Stimulated activated naive B cell treated with anti-CD40 and anti-IgM and Interleukin-4, amounts not matched to agents 10 μg/mL and 1 μg/mL and 100 μg/mL, for 72 hours (primary cell): ENCODE data around the gene IFTAP.
A peak's percentile ranks its signal among the peaks of the same experiment; 100 is the strongest.

Experiments
- ATAC-seq, 2 donors: fragments of 150-1000 bp; cut with Tn5 transposase; replicated peaks; 2 replicates each; pipeline ENCODE4 v1.10.0; 2021; ENCODE audit warnings: moderate library complexity in 1 of 2
- DNase-seq: peaks from one replicate; pipeline ENCODE4 v3.0.0; 2021
- H3K27ac Mint-ChIP-seq: one replicate; pipeline ENCODE4 v1.8.0; 2022; ENCODE audit warnings: mild to moderate bottlenecking, mixed read lengths
- H3K27me3 Mint-ChIP-seq, 2 donors: one replicate each; pipeline ENCODE4 v1.8.0; 2022; ENCODE audit warnings: mixed read lengths in 2 of 2
- H3K36me3 Mint-ChIP-seq, 2 donors: one replicate each; pipeline ENCODE4 v1.8.0; 2022; ENCODE audit warnings: mixed read lengths in 2 of 2, mild to moderate bottlenecking in 1 of 2
- H3K4me1 Mint-ChIP-seq, 2 donors: one replicate each; pipeline ENCODE4 v1.8.0; 2022; ENCODE audit warnings: mixed read lengths in 2 of 2, mild to moderate bottlenecking in 1 of 2
- H3K4me3 Mint-ChIP-seq, 2 donors: one replicate each; pipeline ENCODE4 v1.8.0; 2022; ENCODE audit warnings: mild to moderate bottlenecking in 2 of 2, mixed read lengths in 2 of 2, moderate library complexity in 1 of 2
- H3K9me3 Mint-ChIP-seq, 2 donors: one replicate each; pipeline ENCODE4 v1.8.0; 2022; ENCODE audit warnings: mixed read lengths in 2 of 2, mild to moderate bottlenecking in 1 of 2

IFTAP gene

GRCh38 chr11:36608491-36609199 is 14.3 kb downstream of the IFTAP start:
- Mint-ChIP-seq H3K36me3 (no peaks in the 10 kb centered on the region), H3K27ac (no peak overlapping the region), H3K4me3 (no peak overlapping the region), H3K4me1 (no peaks in the 10 kb centered on the region), H3K27me3 (peaks cover 29 to 50% of the 10 kb centered on the region in 2 donors), H3K9me3 (no peaks in the 10 kb centered on the region)
- DNase-seq: no peak
- no peak for ATAC-seq

- Mint-ChIP-seq H3K4me3 (no peak overlapping the region), H3K27ac (no peak overlapping the region), H3K27me3 (peaks cover 22 to 43% of the 10 kb centered on the region in 2 donors), H3K9me3 (no peaks in the 10 kb centered on the region), H3K4me1 (no peaks in the 10 kb centered on the region), H3K36me3 (no peaks in the 10 kb centered on the region)
- DNase-seq: no peak
- ATAC-seq: no peak
Measured at GRCh38 chr11:36609383-36609782, 15.1 kb downstream of the IFTAP start.

GRCh38 chr11:36615826-36616225 is 21.5 kb downstream of the IFTAP start:
- DNase-seq: no peak
- Mint-ChIP-seq H3K4me3 (no peak overlapping the region), H3K27ac (no peak overlapping the region), H3K9me3 (no peaks in the 10 kb centered on the region), H3K4me1 (peaks cover 13 to 17% of the 10 kb centered on the region in 2 donors), H3K27me3 (peaks cover 29 to 38% of the 10 kb centered on the region in 2 donors), H3K36me3 (no peaks in the 10 kb centered on the region)
- ATAC-seq: no peak

GRCh38 chr11:36617543-36618362 is 23.5 kb downstream of the IFTAP start:
- Mint-ChIP-seq H3K27ac (no peak overlapping the region), H3K4me1 (peaks cover 13 to 17% of the 10 kb centered on the region in 2 donors), H3K27me3 (peaks cover 28 to 29% of the 10 kb centered on the region in 2 donors), H3K4me3 (no peak overlapping the region), H3K9me3 (no peaks in the 10 kb centered on the region), H3K36me3 (no peaks in the 10 kb centered on the region)
- DNase-seq (no peak), ATAC-seq (no peak)

GRCh38 chr11:36618363-36619047 is 24.2 kb downstream of the IFTAP start:
- DNase-seq (no peak), ATAC-seq (peak in 1 of 2 donors; percentile 14)
- H3K4me3 Mint-ChIP-seq: peak overlapping the region in 1 of 2 donors; percentile 6
- H3K9me3 Mint-ChIP-seq: no peaks in the 10 kb centered on the region
- H3K4me1 Mint-ChIP-seq: peaks cover 13 to 17% of the 10 kb centered on the region in 2 donors
- no peaks in the 10 kb centered on the region for H3K36me3 Mint-ChIP-seq
- peaks cover 28 to 29% of the 10 kb centered on the region in 2 donors for H3K27me3 Mint-ChIP-seq
- H3K27ac Mint-ChIP-seq: no peak overlapping the region

GRCh38 chr11:36619502-36619901 is 25.2 kb downstream of the IFTAP start:
- H3K9me3 Mint-ChIP-seq: no peaks in the 10 kb centered on the region
- DNase-seq (no peak), ATAC-seq (peak; percentile 36 to 65)
- H3K27ac Mint-ChIP-seq: peak overlapping the region; percentile 22
- H3K27me3 Mint-ChIP-seq: peaks cover 28 to 29% of the 10 kb centered on the region in 2 donors
- H3K4me3 Mint-ChIP-seq: peak overlapping the region in 1 of 2 donors; percentile 43
- H3K4me1 Mint-ChIP-seq: peaks cover 13 to 17% of the 10 kb centered on the region in 2 donors
- no peaks in the 10 kb centered on the region for H3K36me3 Mint-ChIP-seq

- ATAC-seq (no peak), DNase-seq (no peak)
- no peaks in the 10 kb centered on the region for H3K36me3 Mint-ChIP-seq
- H3K27ac Mint-ChIP-seq: no peak overlapping the region
- peaks cover 28 to 29% of the 10 kb centered on the region in 2 donors for H3K27me3 Mint-ChIP-seq
- H3K4me1 Mint-ChIP-seq: peaks cover 13 to 17% of the 10 kb centered on the region in 2 donors
- no peak overlapping the region for H3K4me3 Mint-ChIP-seq
- no peaks in the 10 kb centered on the region for H3K9me3 Mint-ChIP-seq
Measured at GRCh38 chr11:36620246-36620645, 25.9 kb downstream of the IFTAP start.

- Mint-ChIP-seq H3K4me1 (peaks cover 13 to 17% of the 10 kb centered on the region in 2 donors), H3K27ac (no peak overlapping the region), H3K27me3 (peaks cover 29 to 44% of the 10 kb centered on the region in 2 donors), H3K36me3 (no peaks in the 10 kb centered on the region), H3K4me3 (no peak overlapping the region), H3K9me3 (no peaks in the 10 kb centered on the region)
- DNase-seq: no peak
- peak; percentile 47 to 57 for ATAC-seq
Measured at GRCh38 chr11:36622431-36623136, 28.3 kb downstream of the IFTAP start.

GRCh38 chr11:36623494-36623893 is 29.2 kb downstream of the IFTAP start:
- no peak overlapping the region for H3K27ac Mint-ChIP-seq
- no peaks in the 10 kb centered on the region for H3K9me3 Mint-ChIP-seq
- peaks cover 10 to 14% of the 10 kb centered on the region in 2 donors for H3K4me1 Mint-ChIP-seq
- no peaks in the 10 kb centered on the region for H3K36me3 Mint-ChIP-seq
- ATAC-seq (no peak), DNase-seq (no peak)
- H3K4me3 Mint-ChIP-seq: no peak overlapping the region
- H3K27me3 Mint-ChIP-seq: peaks cover 31 to 46% of the 10 kb centered on the region in 2 donors

- Mint-ChIP-seq H3K27ac (no peak overlapping the region), H3K4me3 (no peak overlapping the region), H3K27me3 (peaks cover 14 to 24% of the 10 kb centered on the region in 2 donors), H3K36me3 (no peaks in the 10 kb centered on the region), H3K4me1 (peaks cover 7 to 13% of the 10 kb centered on the region in 2 donors), H3K9me3 (no peaks in the 10 kb centered on the region)
- ATAC-seq: no peak
- no peak for DNase-seq
Measured at GRCh38 chr11:36627006-36627405, 32.7 kb downstream of the IFTAP start.

- no peaks in the 10 kb centered on the region for H3K9me3 Mint-ChIP-seq
- no peak for ATAC-seq
- no peak for DNase-seq
- H3K4me3 Mint-ChIP-seq: no peak overlapping the region
- H3K4me1 Mint-ChIP-seq: peaks cover 7 to 13% of the 10 kb centered on the region in 2 donors
- no peaks in the 10 kb centered on the region for H3K36me3 Mint-ChIP-seq
- no peak overlapping the region for H3K27ac Mint-ChIP-seq
- H3K27me3 Mint-ChIP-seq: peaks cover 14 to 24% of the 10 kb centered on the region in 2 donors
Measured at GRCh38 chr11:36627471-36627870, 33.2 kb downstream of the IFTAP start.

- peaks cover 7 to 13% of the 10 kb centered on the region in 2 donors for H3K4me1 Mint-ChIP-seq
- no peaks in the 10 kb centered on the region for H3K9me3 Mint-ChIP-seq
- peaks cover 14 to 24% of the 10 kb centered on the region in 2 donors for H3K27me3 Mint-ChIP-seq
- no peaks in the 10 kb centered on the region for H3K36me3 Mint-ChIP-seq
- no peak overlapping the region for H3K4me3 Mint-ChIP-seq
- ATAC-seq: no peak
- DNase-seq: no peak
- H3K27ac Mint-ChIP-seq: no peak overlapping the region
Measured at GRCh38 chr11:36628141-36628540, 33.8 kb downstream of the IFTAP start.

- Mint-ChIP-seq H3K4me3 (no peak overlapping the region), H3K27ac (no peak overlapping the region), H3K4me1 (peaks cover 7 to 13% of the 10 kb centered on the region in 2 donors), H3K36me3 (no peaks in the 10 kb centered on the region), H3K9me3 (no peaks in the 10 kb centered on the region), H3K27me3 (peaks cover 14 to 24% of the 10 kb centered on the region in 2 donors)
- ATAC-seq (no peak), DNase-seq (no peak)
Measured at GRCh38 chr11:36628765-36629244, 34.5 kb downstream of the IFTAP start.

GRCh38 chr11:36631774-36632173 is 37.5 kb downstream of the IFTAP start:
- H3K4me1 Mint-ChIP-seq: peaks cover 7 to 13% of the 10 kb centered on the region in 2 donors
- DNase-seq: no peak
- H3K4me3 Mint-ChIP-seq: no peak overlapping the region
- peaks cover 11 to 13% of the 10 kb centered on the region in 2 donors for H3K27me3 Mint-ChIP-seq
- H3K9me3 Mint-ChIP-seq: no peaks in the 10 kb centered on the region
- H3K36me3 Mint-ChIP-seq: no peaks in the 10 kb centered on the region
- peak; percentile 57 to 83 for ATAC-seq
- no peak overlapping the region for H3K27ac Mint-ChIP-seq
